Smooth muscle cell (in vitro differentiated cells): Measurements from ENCODE around the gene LRIG3. TPM values are rescaled to one million over a fixed set of nuclear protein-coding genes. Genes with fewer than 3 reads are reported as not detected.

Source experiments
- DNase-seq: peaks from one replicate; lab custom pipeline; 2025; ENCODE audit not compliant: unreplicated experiment; lab: John Stamatoyannopoulos, UW
- H2AFZ ChIP-seq: fragments of 200-600 bp; sonication (generic); 2 replicates; pipeline ENCODE4 v1.6.0; 2016; ENCODE audit warnings: antibody characterized with exemption, low read depth, mild to moderate bottlenecking
- H3F3A ChIP-seq: fragments of 200-600 bp; sonication (generic); 2 replicates; pipeline ENCODE4 v1.6.0; 2017; ENCODE audit warnings: antibody characterized with exemption, low read depth
- H3K27ac ChIP-seq: fragments of 200-600 bp; sonication (generic); 2 replicates; pipeline ENCODE4 v1.5.1; 2016; ENCODE audit warnings: low read depth, mild to moderate bottlenecking
- H3K27me3 ChIP-seq: fragments of 200-600 bp; sonication (generic); 2 replicates; pipeline ENCODE4 v1.6.1; 2016; ENCODE audit warnings: low read depth, mild to moderate bottlenecking
- H3K36me3 ChIP-seq: fragments of 200-600 bp; sonication (generic); 2 replicates; pipeline ENCODE4 v1.5.1; 2016; ENCODE audit warnings: low read depth
- H3K4me1 ChIP-seq: fragments of 200-600 bp; sonication (generic); 2 replicates; pipeline ENCODE4 v1.5.1; 2016; ENCODE audit warnings: low read depth
- H3K4me2 ChIP-seq: fragments of 200-600 bp; sonication (generic); 2 replicates; pipeline ENCODE4 v1.6.0; 2016; ENCODE audit warnings: mild to moderate bottlenecking
- H3K4me3 ChIP-seq: fragments of 200-600 bp; sonication (generic); 2 replicates; pipeline ENCODE4 v1.5.1; 2016; ENCODE audit warnings: mild to moderate bottlenecking
- H3K79me2 ChIP-seq: fragments of 200-600 bp; sonication (generic); 2 replicates; pipeline ENCODE4 v1.6.0; 2016; ENCODE audit warnings: low read depth, mild to moderate bottlenecking
- H3K9ac ChIP-seq: fragments of 200-600 bp; sonication (generic); 2 replicates; pipeline ENCODE4 v1.6.0; 2016; ENCODE audit warnings: low read depth
- H3K9me3 ChIP-seq: fragments of 200-600 bp; sonication (generic); replicated peaks from 2 replicates; pipeline ENCODE4 v1.5.1; 2016; ENCODE audit warnings: low read depth
- H4K20me1 ChIP-seq: fragments of 200-600 bp; sonication (generic); 2 replicates; pipeline ENCODE4 v1.6.0; 2016; ENCODE audit warnings: low read depth
- CTCF ChIP-seq: fragments of 200-600 bp; sonication (generic); IDR thresholded peaks from 2 replicates; pipeline ENCODE4 v1.5.1; 2017; ENCODE audit warnings: borderline replicate concordance, mild to moderate bottlenecking, antibody characterized with exemption; ENCODE audit not compliant: insufficient read depth, poor library complexity, severe bottlenecking
- WGBS: methylation state at CpG from one replicate; pipeline ENCODE4 v1.1.7; 2016; ENCODE audit warnings: low lambda C conversion rate; 5-methylcytosine and 5-hydroxymethylcytosine counted together
- polyA plus RNA-seq: library from polyadenylated mRNA; unstranded; fragments of >200 nt; fragmentation: Nextera tagmentation; extraction: Ambion mirVana; gene quantifications from 2 replicates; pipeline ENCODE4 v1.2.1, GENCODE V29; 2016
- total RNA-seq: library from RNA; depleted of rRNA; stranded (reverse); fragments of >200 nt; gene quantifications from 2 replicates; pipeline ENCODE4 v1.2.3, GENCODE V29; 2014

Gene LRIG3
- total and polyA plus RNA-seq, 2 experiments from 2014 or later: 6.7 to 22.4 TPM

GRCh38 chr12:58886474-58886873, 33.8 kb downstream of the LRIG3 start:
- H3K79me2 ChIP-seq: no peaks in the 10 kb centered on the region
- no peak overlapping the region for H3K4me3 ChIP-seq
- H3K27me3 ChIP-seq: no peaks in the 10 kb centered on the region
- no peak overlapping the region for H2AFZ ChIP-seq
- H3K36me3 ChIP-seq: no peaks in the 10 kb centered on the region
- no peak for DNase-seq
- TF ChIP-seq CTCF: no peak
- H3K4me1 ChIP-seq: no peaks in the 10 kb centered on the region
- H4K20me1 ChIP-seq: no peaks in the 10 kb centered on the region
- no peaks in the 10 kb centered on the region for H3K9me3 ChIP-seq
- H3K27ac ChIP-seq: no peak overlapping the region
- no peak overlapping the region for H3K9ac ChIP-seq
- no peak overlapping the region for H3K4me2 ChIP-seq
- 98% methylated on average over 3 of the region's 3 CpGs for WGBS
- no peaks in the 10 kb centered on the region for H3F3A ChIP-seq

GRCh38 chr12:58884916-58885315, 35.4 kb downstream of the LRIG3 start:
- no peaks in the 10 kb centered on the region for H3K36me3 ChIP-seq
- H3F3A ChIP-seq: no peaks in the 10 kb centered on the region
- H4K20me1 ChIP-seq: no peaks in the 10 kb centered on the region
- no peaks in the 10 kb centered on the region for H3K9me3 ChIP-seq
- no peak overlapping the region for H3K4me3 ChIP-seq
- H3K79me2 ChIP-seq: no peaks in the 10 kb centered on the region
- H3K4me1 ChIP-seq: no peaks in the 10 kb centered on the region
- no peak overlapping the region for H3K9ac ChIP-seq
- no peak overlapping the region for H3K27ac ChIP-seq
- no peaks in the 10 kb centered on the region for H3K27me3 ChIP-seq
- no peak overlapping the region for H3K4me2 ChIP-seq
- WGBS: 44% methylated on average over 4 of the region's 4 CpGs
- DNase-seq: no peak
- no peak overlapping the region for H2AFZ ChIP-seq
- no peak for TF ChIP-seq CTCF

- peaks cover 3% of the 10 kb centered on the region for H3K36me3 ChIP-seq
- H4K20me1 ChIP-seq: no peaks in the 10 kb centered on the region
- H3K9ac ChIP-seq: no peak overlapping the region
- H3K9me3 ChIP-seq: no peaks in the 10 kb centered on the region
- H3K4me1 ChIP-seq: no peaks in the 10 kb centered on the region
- no peak for DNase-seq
- H3K4me3 ChIP-seq: no peak overlapping the region
- no peak overlapping the region for H3K4me2 ChIP-seq
- no peaks in the 10 kb centered on the region for H3K27me3 ChIP-seq
- no peaks in the 10 kb centered on the region for H3K79me2 ChIP-seq
- no peak for TF ChIP-seq CTCF
- H3F3A ChIP-seq: no peaks in the 10 kb centered on the region
- 89% methylated on average over 3 of the region's 3 CpGs for WGBS
- H3K27ac ChIP-seq: no peak overlapping the region
- H2AFZ ChIP-seq: no peak overlapping the region
Measured at GRCh38 chr12:58883576-58884334, 36.5 kb downstream of the LRIG3 start.

GRCh38 chr12:58882826-58883225, 37.5 kb downstream of the LRIG3 start:
- H3K36me3 ChIP-seq: peaks cover 3% of the 10 kb centered on the region

More at GRCh38 chr12:58882826-58883225, 37.5 kb downstream of the LRIG3 start:
- Histone ChIP-seq H3K79me2 (no peaks in the 10 kb centered on the region), H3K4me2 (no peak overlapping the region), H4K20me1 (no peaks in the 10 kb centered on the region), H3K27ac (no peak overlapping the region), H3K9ac (no peak overlapping the region), H3K27me3 (no peaks in the 10 kb centered on the region), H2AFZ (no peak overlapping the region), H3F3A (no peaks in the 10 kb centered on the region), H3K4me1 (no peaks in the 10 kb centered on the region), H3K4me3 (no peak overlapping the region), H3K9me3 (no peaks in the 10 kb centered on the region)
- WGBS: 100% methylated on average over 2 of the region's 2 CpGs
- no peak for TF ChIP-seq CTCF
- no peak for DNase-seq
